HG03521 (cell line): Measurements from ENCODE around the gene COG5.

Source experiments
- ATAC-seq: cut with Tn5 transposase; IDR thresholded peaks from one replicate; pipeline ENCODE4 v1.9.1; 2021; ENCODE audit warnings: mild to moderate bottlenecking, moderate library complexity; ENCODE audit not compliant: unreplicated experiment

Gene COG5

DNA sequence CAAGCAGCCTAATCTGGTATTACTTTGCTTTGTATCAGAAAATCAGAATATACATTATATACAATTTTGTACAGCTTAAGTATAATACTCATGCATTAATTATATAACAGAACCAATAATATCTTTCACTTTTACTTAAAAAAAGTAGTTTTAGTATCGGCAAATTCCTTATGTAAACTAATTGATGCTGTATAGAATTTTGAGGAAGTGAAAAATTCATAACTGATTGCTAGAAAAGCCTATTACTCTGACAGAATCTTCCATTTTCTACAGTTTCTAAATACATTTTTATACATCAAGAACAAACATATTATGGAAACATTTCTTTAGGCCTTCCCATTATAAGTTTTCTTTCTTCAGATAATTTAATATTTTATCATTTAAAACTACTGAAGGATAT, 217.8 kb downstream of the COG5 start:
- ATAC-seq: no peak

DNA sequence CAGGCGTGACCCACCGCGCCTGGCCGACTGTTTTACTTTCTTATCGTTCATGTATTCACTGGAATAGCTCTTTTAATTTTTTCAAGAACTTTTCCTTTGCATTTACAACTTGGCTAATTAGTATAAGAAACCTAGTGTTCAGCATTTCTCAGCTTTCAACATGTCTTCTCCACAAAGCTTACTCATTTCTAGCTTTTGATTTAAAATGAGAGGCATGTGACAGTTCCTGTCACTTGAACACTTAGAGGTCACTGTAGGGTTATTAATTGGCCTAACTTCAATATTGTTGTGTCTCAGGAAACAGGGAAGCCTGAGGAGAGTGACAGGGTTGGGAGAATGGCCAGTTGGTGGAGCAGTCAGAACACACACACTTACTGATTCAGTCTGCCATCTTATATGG, 218.9 kb downstream of the COG5 start:
- ATAC-seq: no peak

DNA sequence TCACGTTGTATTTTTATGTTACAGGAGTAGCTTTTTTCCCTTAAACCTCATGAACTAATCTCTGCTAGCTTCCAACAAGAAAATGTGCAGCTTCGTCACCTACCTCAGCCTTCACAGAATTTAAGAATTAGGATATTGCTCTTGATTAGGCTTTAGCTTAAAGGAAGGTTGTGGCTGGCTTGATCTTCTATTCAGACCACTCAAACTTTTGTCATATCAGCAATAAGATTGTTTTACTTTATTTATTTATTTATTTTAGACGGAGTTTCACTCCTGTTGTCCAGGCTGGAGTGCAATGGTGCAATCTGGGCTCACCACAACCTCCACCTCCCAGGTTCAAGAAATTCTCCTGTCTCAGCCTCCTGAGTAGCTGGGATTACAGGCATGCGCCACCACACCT, 219.4 kb downstream of the COG5 start:
- no peak for ATAC-seq

DNA sequence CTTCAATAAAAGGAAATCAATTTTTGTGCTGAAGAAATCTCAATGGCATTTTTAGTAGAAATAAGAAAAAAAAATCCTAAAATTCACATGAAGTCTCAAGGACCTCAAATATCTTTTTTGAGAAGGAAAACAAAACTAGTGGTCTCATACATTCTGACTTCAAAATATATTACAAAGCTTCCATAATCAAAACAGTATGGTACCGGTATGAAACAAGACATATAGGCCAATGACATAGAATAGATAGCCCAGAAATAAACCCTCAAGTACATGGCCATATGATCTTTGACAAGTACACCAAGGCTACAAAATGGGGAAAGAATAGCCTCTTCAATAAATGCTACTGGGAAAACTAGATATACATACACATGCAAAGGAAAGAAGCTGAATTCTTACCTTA, 225.6 kb downstream of the COG5 start:
- no peak for ATAC-seq

DNA sequence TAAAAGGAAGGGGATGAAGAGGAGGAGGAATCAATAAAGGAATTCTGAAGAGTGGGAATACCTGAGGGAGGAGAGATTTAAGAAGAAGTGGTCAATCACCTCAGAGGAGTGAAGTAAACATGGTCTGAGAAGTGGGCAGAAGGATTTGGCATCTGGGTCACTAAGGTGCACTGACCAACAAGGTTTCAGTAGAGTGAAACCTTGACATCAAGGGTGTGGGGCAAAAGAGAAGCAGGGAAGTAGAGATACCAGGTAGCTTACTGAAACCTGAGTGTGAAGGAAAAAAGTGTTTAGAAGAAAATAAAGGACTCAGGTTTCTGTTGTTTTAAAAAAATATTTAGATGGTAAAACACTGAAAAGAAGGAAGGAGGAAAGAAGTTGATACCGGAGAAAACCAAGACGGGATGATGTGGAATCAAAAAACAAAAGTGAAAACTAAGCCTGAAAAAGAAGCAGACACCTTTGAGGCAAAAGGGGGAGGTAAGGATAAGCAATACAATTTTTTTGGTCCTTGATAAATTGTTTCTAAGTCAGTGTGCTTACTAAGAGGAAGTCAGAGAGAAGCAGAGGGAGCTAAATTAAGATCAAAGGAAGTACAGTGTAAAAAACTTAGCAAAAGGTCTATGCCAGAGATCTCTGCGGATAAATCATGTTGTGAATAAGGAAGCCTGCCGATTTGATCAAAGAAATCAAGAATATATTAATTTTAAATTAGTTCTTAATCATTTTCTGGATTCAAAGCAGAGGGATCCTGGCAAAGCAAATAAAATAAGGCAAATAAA, 231.0 kb downstream of the COG5 start:
- no peak for ATAC-seq

DNA sequence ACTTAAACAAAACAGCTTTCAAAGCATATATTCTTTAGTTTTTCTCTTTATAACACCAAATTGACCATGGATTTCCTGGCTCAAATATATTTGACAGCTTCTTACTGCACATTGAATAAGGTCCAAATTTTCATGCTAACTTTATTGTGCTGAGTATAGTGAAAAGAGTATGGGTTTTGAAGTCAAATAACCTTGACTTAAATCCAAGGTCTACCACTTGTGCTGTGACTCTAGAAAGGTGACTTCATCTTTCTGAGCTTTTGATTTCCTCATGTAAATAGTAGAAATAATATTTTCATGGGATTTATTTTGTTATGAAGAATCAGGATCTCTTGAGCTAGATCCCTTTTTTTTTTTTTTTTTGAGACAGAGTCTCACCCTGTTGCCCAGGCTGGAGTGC, 233.2 kb downstream of the COG5 start:
- no peak for ATAC-seq

DNA sequence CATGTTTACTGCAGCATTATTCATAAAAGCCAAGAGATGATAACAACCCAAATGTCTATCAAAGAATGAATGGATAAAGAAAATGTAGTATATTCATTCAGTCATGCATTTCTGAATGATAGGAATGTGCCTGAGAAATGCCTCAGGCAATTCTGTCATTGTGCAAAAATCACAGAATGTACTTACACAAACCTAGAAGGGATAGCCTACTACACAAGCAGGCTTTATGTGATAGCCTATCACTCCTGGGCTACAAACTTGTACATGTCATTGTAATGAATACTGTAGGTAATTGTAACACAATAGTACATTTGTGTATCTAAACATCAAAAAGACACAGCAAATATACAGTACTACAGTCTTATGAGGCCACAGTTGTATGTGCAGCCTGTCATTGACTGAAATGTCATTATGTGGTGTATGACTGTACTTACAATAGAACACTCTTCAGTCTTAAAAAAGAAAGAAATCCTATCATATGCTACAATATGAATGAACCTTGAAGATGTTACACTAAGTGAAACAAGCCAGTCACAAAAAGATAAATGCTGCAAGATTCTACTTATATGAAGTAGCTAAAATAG, 235.6 kb downstream of the COG5 start:
- ATAC-seq: no peak

DNA sequence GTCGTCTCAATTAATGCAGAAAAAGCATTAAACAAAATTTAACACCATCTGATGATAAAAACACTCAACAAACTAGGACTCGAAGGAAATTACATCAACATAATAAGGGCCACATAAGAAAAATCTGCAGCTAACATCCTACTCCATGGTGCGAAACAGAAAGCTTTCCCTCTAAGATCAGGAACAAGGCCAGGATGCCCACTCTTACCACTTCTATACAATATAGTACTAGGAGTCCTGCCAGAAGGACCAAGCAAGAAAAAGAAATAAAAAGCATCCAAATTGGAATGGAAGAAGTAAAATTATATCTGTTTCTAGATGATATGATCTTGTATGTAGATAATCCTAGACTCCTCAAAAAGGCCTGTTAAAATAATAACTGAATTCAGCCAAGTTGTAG, 237.7 kb downstream of the COG5 start:
- no peak for ATAC-seq

DNA sequence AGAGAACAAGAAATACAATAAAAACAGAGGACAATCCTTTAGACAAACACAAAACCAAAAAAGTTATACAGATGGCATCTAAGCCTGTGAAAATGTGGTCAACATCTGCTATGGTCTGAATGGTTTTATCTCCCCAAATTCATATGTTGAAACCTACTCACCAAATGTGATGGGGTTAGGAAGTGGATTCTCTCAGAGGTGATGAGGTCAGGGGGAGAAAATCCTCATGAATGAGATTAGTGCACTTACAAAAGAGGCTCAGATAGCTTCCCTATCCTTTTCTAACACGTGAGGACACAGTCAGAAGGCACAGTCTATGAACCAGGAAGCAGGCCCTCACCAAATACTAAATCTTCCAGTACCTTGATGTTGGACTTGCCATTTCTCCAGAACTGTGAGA, 241.7 kb downstream of the COG5 start:
- ATAC-seq: no peak

DNA sequence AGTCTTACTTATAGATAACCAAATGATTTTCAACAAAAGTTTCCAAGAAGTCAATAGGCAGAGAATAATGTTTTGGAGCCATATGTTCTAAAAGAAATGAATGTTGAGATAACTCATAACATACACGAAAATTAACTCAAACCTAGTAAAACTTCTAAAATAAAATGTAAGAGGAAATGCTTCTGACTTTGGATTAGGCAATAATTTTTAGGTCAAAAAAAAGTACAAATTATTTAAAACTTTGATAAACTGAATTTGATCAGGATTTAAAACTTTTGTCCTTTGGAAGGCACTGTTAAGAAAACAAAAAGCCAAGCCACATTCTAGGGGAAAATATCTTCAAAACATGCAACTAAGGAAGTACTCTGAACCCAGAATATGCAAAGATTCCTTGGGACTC, 242.1 kb downstream of the COG5 start:
- no peak for ATAC-seq

DNA sequence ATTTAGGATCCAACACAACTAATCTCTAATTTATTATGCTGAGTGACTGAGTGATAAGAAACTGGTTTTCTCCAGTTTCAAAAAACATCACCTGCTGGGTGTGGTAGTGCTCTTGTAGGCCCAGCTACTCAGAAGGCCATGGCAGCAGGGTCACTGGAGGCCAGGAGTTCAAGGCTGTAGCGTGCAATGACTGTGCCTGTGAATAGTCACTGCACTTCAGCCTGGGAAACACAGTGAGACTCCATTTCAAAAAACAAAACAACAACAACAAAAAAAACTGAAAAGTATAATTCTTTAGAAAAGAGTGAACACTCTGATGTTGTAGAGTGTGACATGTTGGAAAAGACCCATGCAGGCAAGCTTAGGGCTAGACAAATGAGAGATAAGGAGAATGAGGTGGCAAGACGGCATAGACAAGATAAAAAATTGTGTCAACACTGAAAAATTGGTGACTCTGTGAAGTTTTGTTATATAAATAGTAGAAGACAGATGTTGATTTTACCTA, 243.9 kb downstream of the COG5 start:
- ATAC-seq: no peak

DNA sequence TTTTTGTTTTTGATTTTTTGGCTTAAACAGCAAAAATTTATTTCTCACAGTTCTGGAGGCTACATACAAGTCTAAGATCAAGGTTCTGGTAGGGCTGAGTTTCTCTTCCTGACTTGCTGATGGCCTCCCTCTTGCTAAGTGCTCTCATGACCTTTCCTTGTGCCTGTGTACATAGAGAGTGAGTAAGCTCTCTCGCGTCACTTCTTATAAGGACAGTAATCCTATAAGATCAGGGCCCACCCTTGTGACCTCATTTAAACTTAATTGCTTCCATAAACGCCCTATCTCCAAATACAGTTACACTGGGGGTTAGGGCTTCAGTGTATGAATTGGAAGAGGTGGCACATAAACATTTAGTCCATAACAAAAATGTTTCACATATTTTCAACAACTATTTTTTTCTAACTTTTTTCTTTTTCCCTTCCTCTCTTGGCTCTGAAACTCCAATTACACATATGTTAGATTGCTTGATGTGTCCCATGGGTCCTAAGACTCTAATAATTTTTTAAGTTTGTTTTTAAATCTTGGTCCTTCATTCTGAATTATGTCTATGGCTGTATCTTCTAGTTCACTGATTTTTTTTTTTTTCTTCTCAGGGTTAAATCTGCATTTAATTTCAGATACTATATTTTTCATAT, 245.1 kb downstream of the COG5 start:
- no peak for ATAC-seq

DNA sequence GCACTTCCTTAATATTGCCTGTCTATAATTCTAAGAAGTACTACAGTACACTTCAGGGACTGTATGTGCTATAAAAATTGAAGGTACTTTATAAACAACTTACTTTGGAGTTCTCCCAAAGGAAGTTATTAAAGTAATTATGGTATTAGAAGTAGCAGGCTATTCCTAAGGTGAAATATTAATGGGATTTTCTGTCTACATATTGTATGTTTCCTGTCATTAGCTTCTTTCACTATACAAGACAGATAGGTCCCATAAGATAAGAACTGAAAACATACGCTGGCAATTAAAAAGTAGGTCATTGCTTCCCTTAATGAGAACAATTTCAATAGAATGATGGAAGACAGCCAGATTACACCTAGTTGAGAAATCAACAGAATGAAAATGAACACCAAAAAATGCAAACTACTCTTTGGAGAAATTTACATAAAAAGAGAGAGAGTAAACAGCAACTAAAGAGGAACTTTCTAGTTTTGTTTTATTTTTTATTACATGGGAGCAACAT, 248.0 kb downstream of the COG5 start:
- ATAC-seq: no peak

DNA sequence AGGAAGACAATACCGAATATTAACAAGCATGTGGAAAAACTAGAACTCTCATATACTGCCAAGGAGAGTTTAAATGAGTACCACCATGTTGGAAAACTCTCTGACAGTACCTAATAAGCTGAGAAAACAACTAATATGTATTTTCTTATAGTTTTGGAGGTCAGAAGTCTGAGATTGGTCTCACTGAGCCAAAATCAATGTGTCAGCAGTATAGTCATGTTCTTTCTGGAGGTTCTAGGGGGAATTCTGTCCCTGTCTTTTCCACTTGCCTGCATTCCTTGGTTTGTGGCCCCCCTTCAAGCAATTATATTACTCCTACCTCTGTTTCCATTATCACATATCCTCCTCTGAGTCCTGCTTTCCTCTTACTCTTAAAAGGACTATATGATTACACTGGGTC, 250.4 kb downstream of the COG5 start:
- no peak for ATAC-seq

DNA sequence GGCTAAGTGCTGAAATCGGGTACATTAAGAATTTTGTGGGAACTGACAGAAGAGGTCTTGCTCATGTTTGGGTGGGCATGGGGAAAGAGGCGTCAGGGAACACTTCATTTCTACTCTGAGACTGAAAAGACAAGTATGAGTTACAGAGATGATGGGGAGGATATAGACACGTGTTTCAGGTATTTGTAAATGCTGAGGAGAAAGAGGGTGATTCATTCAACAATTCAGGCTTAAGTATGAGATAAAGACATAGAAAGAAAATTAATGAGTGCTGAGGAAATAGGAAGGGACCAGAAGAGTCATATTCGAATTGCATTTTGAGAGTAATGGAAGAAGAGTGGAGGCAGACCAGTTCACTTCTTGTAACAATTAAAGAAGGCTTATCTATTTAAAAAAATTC, 251.3 kb downstream of the COG5 start:
- ATAC-seq: no peak

DNA sequence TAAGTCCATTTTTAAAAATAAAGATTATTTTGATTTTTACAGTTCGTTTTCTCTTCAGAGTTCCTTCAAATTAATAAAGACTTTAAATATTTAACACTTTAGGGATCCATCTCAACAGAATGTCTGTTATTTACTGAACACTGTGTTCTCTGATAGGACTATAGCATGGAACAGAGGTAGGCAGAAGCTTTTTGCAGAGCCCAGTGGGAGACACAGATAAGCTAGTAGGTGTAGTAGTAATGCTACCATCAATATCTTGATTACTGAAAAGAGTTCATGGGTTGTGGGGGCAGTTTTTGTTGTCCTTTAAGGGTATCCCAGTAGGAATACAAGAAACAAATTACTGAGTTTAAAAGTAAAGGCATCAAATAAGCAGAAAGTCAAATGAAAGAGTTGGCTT, 254.4 kb downstream of the COG5 start:
- no peak for ATAC-seq

DNA sequence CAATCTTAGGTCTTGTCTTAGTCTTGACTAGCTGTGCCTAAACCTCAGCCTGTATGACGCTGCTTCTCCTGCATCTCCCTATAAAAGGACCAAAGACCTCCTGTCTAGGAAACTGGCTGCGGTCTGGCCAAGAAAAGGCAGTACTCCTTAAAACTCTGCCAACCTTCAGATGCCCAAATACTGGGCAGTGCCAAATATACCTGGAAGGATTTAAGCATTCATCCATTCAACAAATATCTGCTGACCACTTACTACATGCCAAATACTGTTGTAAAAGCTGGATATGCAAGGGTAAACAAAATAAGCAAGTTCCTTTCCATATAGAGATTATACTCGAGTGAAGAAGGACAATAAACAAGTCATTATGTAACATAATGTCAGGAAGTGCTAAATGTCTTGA, 259.1 kb downstream of the COG5 start:
- no peak for ATAC-seq

DNA sequence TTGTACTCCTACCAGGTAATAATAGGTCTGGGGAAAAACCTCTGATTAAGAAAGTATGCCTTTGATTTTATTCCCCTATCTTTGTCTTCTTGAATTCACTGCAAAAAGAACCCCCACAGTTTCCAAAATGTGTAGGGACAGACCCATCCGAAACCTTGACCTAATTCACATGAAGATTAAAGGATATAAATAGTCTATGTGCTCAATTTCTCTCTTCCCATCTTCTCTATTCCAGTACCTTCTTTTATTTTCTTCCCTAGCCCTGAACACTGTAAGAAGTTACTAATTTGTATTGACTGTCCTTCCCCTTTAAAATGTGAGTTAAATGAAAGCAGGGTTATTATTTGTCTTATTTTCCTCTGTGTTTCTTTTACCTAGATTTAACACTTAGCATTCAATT, 259.7 kb downstream of the COG5 start:
- no peak for ATAC-seq

DNA sequence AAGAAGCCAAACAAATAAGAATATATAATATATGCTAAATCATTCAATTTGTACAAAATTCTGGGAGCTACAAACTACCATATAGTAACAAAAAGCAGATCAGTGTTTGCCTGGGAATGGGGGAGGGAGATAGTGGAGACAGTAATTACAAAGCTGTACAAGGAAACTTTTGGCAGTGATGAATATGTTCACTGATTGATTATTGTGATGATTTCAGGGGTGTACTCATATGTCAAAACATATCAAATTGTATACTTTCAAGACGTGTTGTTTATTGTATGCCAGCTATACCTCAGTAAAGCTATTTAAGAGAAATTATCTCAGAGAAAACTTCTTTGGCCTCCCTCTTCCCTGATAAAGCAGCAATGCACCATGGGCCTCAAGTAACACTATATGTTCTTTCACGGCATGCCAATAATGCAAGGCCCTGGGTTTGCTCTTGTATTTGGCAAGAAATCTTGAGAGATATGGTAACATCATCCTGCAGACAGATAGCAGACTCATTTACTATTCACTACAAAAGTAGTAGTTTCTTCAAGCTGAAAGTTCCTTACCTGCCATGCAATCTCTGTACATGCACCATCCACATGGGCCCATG, 261.4 kb downstream of the COG5 start:
- ATAC-seq: no peak

DNA sequence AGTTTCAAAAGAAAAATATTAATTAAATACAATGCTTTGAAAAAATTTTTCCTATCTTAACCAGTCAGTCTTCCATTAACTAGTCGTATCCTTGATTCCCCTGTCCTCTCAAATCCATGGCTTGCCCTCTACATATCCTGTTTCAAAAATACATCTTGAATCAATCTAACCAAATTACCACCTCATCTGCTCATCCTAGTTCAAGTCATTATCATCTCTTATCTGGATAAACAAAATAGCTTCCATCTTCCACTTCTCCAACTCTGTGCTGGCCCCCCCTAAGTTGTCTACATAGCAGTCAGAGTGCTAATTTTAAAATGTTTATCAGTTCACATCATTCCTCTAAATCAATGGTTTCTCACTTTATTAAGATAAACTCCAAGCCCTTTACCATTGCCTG, 269.5 kb downstream of the COG5 start:
- no peak for ATAC-seq

DNA sequence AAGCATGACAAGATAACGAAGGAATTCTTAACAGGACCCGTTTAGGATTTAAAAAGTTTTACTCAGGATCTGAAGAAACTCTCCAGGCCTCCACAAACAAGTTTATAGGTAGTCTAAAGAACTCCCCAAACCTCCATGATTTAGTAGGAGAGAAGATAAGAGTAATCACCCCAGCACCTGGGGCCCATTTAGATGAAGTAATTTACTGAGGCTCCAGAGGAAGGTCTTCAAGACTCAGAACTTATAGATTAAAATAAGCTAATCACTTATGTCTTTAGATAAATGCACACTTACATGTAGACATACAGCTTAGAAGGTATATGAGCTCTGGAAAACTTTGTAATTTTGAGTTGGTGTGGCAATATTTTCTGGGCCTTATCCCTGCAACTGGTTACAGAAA, 271.1 kb downstream of the COG5 start:
- no peak for ATAC-seq

DNA sequence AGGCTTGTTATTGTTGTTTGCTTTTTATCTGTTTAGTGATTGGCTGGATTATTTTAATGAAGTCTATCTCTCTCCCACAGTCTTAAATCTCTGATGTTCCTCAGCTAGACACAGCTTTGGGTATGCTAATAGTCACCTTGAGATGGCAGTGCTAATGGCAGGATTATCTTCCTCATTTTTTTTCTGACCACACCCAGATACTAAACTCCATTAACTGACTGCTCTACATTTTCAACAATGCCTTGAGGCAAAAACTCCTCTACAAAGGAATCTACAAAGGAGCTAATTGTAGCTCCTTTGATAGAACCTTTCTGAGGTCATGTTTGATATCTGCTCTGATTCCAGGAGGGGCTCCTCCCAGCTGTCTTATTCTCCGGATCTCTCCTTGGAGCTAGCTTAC, 272.3 kb downstream of the COG5 start:
- ATAC-seq: no peak
